Stimulated activated CD4-positive, alpha-beta T cell treated with anti-CD3 and anti-CD28 coated beads, Interleukin-1b, Interleukin-23, amount 100 ng/mL, for 24 hours (primary cell): ENCODE data around the gene ABCB9.

Source experiments
- DNase-seq, 4 experiments: peaks; one replicate each; pipeline ENCODE4 v3.0.0-alpha.2; 2020; ENCODE audit warnings: low read depth in 4 of 4, low spot score in 1 of 4

ABCB9 gene

DNA sequence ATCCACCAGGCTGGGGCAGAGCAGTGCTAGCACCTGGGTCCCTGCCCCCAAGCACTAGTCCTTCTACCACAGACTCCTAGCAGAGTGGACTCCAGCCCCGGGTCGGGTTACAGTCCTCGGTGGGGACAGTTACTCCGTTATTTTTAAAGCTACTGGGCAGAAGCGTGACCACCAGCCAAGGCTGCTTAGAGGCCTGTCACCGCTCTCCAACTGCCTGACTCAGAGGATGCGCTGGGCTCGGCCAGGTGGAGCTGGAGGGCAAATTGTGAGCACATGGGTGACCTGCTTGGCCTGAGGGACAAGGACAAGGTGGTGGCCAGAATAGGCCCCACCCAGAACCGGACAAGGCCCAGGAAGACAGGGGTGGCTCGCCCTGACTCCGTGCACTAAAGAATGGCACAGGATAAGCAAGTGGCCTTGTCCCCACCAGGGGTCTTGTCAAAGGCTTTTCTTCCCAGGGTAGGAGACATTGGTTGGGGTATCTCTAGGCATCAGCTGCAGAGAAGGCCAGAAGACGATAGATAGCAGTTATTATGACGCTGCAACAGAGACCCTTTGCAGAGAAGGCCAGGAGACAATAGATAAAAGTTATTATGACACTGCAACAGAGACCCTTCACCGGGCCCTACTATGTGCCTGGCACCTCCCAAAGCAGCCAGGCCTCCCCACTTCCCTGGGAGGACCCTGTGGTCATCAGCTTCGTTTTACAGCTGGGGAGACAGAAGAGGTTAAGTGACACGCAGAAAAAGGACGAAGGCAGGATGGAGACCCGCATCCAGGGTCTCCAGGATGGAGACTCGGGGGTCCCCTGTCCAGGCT is 1.6 kb downstream of the ABCB9 start:
- DNase-seq, result no peak

DNA sequence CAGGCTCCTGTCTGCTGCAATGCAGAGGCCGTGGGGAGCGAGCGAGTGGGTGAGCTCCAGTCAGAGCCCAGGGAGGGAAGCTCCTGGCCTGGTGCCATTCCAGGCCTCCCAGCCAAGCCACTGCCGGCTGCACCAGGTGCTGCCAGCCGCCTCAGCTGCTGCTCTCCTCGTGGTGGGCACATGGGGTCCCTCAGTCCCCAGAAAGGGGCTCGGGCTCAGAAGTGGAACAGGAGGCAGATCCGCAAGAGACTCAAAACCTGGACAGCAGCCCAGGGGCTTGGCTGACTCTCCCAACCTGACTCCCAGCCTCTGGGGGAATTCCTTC is 2.4 kb downstream of the ABCB9 start:
- no peak for DNase-seq

DNA sequence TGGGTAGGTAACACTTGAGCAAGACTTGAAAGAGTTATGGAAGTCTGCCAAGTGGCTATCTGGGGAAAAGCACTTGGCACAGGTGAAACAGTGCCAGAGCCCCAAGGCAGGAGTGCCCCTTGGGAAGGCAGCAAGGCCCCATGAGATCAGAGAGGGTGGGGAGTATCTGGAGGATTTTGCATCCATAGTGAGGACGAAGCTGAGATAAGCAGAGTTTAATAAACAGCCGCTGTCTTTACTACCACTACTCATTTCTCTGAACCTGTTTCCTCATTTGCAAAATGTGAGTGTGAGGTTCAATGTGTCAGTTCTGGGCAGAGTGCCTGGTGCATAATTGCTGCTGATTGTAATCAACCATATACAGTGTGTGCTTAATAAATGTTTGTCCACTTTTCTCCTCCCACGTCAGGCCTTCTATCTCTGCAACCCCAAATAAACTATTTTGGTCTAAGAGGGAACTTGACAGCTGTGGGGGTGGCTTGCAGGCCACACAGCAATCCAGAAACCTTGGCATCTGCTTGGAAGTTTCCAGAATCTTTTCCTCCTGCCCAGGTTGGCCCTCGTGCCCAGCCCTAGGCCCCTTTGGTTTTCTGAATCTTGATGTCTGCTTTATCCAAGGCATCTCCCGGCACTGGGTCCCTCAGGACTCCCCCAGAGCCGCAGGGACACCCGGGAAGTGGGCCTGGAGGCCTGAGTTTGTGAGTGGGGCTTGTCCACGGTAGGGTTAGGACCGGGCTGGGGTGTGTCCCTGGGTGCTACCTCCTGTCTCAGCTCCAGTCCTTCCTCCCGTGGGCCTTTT is 4.5 kb downstream of the ABCB9 start:
- no peak for DNase-seq

GRCh38 chr12:122960193-122960569 is 6.1 kb downstream of the ABCB9 start:
- no peak for DNase-seq

DNA sequence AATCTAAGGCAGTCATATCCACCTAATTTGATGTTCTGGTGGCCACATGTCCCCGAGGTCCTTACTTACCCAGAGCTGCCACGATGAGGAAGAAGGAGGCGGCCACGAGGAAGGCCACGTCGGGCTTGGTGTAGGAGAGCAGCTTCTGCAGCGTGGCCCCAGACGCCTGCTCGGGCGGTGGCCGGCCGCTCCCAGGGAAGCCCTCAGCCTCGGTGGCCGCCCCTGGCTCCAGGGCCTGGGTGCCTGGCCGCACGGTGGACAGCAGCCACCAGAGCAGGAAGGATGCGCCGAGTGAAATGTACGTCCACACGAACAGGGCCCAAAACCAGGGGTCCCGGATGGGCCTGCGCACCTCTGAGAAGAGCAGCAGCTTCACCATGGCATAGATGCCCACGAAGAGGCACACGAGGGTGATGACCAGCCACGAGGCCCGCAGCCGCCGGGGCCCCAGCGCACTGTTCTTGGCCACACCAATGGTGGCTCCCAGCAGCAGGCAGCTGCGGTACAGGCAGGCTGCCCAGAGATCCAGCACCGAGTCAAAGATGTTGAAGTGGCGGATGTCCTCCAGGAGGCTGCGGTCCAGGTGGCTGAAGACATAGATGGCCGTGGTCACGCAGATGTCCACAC is 6.6 kb downstream of the ABCB9 start:
- no peak for DNase-seq

- no peak for DNase-seq
Measured at GRCh38 chr12:122958198-122958888, 7.9 kb downstream of the ABCB9 start.

DNA sequence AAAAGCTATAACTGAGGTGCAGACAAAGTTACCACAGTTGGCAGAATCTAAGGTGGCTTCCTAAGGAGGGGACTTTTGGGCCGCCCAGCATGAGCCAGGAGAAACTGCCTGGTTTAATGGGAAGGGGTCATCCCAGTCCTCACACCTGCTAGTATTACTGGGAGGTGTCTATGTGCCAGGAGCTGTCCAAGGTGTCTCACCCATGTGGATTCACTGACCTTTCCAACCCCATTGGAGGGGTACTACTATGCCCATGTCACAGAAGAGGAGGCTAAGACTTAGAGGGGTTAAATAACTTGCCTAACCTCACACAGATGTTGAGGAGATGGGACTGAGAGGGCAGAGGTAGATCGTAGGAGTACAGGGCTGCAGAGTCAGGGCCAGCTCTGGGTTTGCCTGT is 10.2 kb downstream of the ABCB9 start:
- DNase-seq, result no peak

DNA sequence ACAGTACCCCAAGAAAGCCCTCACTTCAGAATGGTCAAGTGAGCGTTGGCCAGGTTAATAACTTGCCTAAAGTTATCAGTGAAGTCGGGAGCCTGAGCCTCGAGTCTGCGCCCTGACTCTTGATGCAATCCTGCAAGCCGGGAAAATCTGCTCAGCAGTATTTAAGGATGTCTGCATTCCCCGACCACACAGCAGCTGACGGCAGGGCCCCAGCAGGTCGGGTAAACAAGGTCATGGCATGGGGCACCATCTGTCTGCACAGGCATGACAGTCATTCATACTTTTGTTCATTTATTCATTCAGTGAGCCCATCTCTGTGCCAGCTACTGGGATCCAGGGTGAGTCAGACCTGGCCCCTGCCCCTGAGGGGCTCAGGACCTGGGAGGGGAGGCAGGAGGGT is 11.1 kb downstream of the ABCB9 start:
- DNase-seq, result no peak

DNA sequence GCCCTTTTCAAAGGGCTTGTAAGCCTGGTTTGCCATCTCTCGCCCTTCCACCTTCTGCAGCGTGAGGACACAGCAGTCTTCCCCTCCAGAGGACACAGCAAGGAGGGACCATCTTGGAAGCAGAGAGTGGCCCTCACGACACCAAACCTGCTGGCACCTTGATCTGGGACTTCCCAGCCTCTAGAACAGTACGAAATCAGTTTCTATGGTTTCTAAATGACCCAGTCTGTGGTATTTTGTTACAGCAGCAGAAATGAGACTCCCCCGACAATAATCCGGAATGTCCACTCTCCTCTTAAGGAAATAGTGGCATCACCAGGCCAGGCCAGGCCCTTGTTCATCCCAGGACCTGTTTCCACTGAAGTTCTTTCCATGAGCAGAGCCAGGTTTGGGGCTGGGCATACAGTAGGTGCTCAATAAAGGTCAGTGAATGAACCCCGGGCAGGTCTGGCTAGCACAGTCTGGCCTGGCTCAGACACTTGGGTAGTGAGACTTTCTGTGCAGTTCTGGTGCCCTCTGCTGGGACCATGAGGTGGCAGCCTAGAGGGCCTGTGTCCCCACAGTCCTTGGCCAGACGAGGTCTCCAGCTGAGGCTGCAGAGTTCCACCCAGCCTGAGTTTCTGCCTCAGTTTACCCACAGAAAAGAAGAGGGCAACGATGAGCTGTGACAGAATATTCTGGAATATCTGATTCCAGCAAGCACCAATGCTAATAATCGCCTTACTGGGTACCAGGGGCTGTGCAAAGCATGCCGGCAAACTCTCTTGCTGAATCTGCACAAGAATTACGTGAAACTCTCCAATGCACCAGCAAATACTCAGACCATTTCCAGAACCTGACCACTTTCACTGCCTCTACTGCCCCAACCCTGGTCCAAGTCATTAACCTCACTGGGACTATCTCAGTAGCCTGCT is 14.0 kb downstream of the ABCB9 start:
- DNase-seq, result peak in 3 of 4 experiments; percentile 38 to 55 (median 53)

DNA sequence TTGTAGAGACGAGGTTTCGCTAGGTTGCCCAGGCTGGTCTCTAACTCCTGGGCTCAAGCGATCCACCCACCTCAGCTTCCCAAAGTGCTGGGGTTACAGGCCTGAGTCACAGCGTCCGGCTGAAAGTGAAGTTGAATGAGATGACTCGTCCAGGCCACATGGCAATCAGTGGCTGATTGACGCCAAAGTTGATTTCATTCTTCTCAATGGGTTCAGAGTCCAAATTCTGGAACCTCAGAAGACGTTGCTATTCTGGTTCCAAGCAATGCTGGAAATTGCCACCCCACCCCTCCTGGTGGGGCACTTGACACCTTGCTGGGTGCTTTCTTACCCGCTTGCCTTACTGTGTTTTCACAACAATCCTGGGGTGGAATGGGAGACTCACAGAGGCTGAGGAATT is 14.9 kb downstream of the ABCB9 start:
- no peak for DNase-seq

- DNase-seq, result no peak
Measured at GRCh38 chr12:122949816-122950675, 16.2 kb downstream of the ABCB9 start.

DNA sequence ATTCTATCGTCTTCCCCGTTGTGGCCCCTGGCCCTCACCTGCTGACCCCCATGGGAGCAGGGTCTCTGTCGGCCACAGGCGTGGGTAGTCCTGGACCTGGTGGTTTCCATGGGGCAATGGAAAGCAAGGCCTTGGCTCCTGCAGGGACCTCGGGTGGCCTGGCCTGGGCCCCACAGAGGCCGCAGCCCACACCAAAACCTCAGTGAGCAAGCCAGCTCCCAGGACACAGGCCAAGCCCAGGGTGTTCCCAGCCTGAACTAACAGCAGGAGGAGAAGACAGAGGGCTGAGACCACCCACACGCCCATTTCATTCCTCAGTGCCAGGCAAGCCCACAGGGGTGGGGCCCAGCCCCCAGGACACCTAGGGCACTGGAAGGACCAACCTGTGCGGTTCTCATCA is 16.9 kb downstream of the ABCB9 start:
- no peak for DNase-seq

- DNase-seq, result no peak
Measured at GRCh38 chr12:122948605-122949004, 17.7 kb downstream of the ABCB9 start.

- DNase-seq, result no peak
Measured at GRCh38 chr12:122947352-122947792, 18.9 kb downstream of the ABCB9 start.

GRCh38 chr12:122946690-122947341 is 19.4 kb downstream of the ABCB9 start:
- DNase-seq, result peak; percentile 38 to 81 (median 63)

DNA sequence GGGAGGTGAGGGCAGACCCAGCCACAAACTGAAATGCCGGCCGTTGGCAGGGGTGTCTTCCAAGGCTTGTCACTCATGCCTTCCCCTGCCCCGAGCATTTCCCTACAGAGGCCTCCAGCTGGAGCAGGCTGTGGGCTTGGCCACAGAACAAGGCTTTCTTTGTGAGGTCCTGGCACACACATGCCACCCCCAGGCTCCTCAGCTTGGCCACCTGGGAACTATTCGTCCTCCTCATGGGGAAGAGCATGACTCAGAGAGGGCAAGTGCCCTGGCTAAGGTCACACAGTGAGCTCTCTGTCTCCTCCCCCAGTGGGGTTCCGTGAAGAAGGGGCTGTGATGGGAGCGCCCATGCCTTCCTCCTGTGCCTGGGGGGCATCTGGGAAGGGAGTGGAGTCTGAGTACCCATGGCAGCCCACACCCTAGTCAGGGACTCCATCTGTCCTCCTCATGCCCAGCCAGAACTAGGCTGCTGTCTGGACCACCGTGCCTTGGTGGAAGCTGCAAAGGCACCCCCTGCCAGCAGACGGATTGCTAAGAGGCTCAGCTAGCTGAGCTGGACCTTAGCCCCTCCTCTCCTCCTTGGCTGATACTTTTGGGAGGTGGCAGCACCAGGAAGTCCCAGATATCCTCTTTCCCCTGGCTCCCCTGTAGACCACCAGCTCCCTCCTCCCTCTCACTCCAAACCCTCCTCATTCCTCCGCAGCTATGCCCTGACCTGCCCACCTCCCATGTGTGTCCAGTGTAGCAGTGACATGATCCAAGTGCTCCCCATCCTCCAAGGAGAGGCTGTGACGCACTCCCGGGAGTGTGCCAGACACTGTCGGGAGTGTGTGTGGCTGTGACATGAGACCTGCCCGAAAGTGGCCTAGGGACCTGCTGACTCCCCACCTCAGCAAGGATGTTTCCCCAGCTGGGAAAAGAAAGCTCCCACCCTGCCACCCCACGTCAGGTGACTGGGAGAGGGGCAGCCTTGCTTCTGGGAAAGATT is 21.4 kb downstream of the ABCB9 start:
- DNase-seq, result no peak

DNA sequence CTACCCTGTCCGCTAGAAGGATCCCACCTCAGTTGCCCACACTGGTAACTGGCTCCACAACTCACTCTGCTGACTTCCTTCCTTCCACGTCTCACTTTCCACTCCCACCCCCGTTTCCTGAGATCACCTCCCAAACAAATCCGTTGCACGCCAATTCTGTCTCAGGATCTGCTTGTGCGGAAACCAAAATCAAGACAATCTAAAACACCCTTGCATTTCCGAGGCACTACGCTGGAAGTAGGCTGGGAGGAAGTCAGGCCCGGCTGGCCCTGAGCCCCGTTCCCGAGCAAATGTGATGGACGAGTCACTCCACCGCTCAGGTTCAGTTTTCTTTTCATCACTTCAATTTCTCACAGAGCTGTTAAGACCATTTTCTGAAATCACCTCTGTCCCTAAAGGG is 23.1 kb downstream of the ABCB9 start:
- DNase-seq, result no peak

DNA sequence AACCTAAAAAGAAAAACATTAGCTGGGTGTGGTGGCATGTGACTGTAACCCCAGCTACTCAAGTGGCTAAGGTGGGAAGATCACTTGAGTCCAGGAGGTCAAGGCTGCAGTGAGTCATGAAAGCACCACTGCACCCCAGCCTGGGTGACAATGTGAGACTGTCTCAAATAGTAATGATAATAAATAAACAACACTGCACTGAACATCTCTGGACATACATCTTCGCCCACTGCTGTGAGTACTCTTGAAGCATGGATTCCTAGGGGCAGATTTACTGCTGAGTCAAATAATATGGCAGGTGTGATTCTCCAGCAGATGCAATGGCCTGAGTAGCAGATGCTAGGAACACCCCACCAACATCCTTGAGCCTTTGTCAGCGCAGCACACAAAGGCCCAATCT is 23.6 kb downstream of the ABCB9 start:
- no peak for DNase-seq
